Ovary (tissue), 9 donors: Measurements from ENCODE around the gene WDR54. TPM values are rescaled to one million over a fixed set of nuclear protein-coding genes. Genes with fewer than 3 reads are reported as not detected.
"Not testable (repeated sequence)": the region's sequence is repeated elsewhere in the genome, so short reads cannot be mapped to it uniquely, and the experiment has no call there.

ENCODE experiments used
- DNase-seq, 5 donors: peaks; one replicate each; pipeline ENCODE4 v3.0.0-alpha.2; 2019 to 2020
- H3K27ac ChIP-seq, 2 donors: fragments of 200-600 bp; one replicate each; pipeline versions ENCODE4 v1.5.1 to v1.8.0; 2019 to 2022
- H3K27me3 ChIP-seq: fragments of 200-600 bp; one replicate; pipeline ENCODE4 v1.8.0; 2022
- H3K36me3 ChIP-seq: fragments of 200-600 bp; sonication (generic); one replicate; pipeline ENCODE4 v1.5.1; 2019
- H3K4me1 ChIP-seq: one replicate; pipeline ENCODE4 v1.8.1; 2013; ENCODE audit warnings: mild to moderate bottlenecking, moderate library complexity; ENCODE audit not compliant: insufficient read depth
- H3K4me3 ChIP-seq: fragments of 200-600 bp; sonication (generic); one replicate; pipeline ENCODE4 v1.5.1; 2017
- H3K9me3 ChIP-seq, 2 donors: fragments of 200-600 bp in 1 of 2; sonication (generic) in 1 of 2; one replicate each; pipeline versions ENCODE4 v1.5.1 to v1.8.1; 2013 to 2019; ENCODE audit warnings: mild to moderate bottlenecking in 1 of 2, moderate library complexity in 1 of 2
- EP300 ChIP-seq: sonication (generic); formaldehyde crosslinking; IDR thresholded peaks from one replicate; pipeline ENCODE4 v1.6.1; 2017; ENCODE audit warnings: antibody characterized with exemption
- POLR2A ChIP-seq: fragments of 450-650 bp; IDR thresholded peaks from one replicate; pipeline ENCODE4 v1.6.1; 2017; ENCODE audit warnings: antibody characterized with exemption, mild to moderate bottlenecking, moderate library complexity
- WGBS, 3 donors: extraction: QIAGEN DNeasy Blood & Tissue Kit in 1 of 3; methylation state at CpG; one replicate each; pipeline versions ENCODE4 v1.1.5 to v1.1.7; 2013 to 2017; 5-methylcytosine and 5-hydroxymethylcytosine counted together
- intact Hi-C, 4 donors: fragments of 100-400 bp; cut with DNase I; formaldehyde crosslinking; loops; one replicate each; pipeline versions ENCODE4 v1.11.0 to v1.15.1; 2022 to 2023
- polyA plus RNA-seq, 2 donors: library from polyadenylated mRNA; stranded (reverse); fragments of 200-250 nt in 1 of 2; fragments of 350-450 nt in 1 of 2; fragmentation: Illumina TruSeq in 1 of 2; extraction: RNeasy Lipid Tissue Mini Kit (QIAGEN cat#74804) in 1 of 2; gene quantifications; one replicate each; pipeline ENCODE4 v1.2.3, GENCODE V29; 2013 to 2014
- total RNA-seq, 7 donors: library from RNA; depleted of rRNA in 2 of 7; stranded (reverse); fragments of >200 nt in 2 of 7; fragmentation: NEBNext Ultra II Directional in 3 of 7; extraction: Animal tissue kit (Norgen Biotek cat#: 25700) in 3 of 7; gene quantifications; one replicate each; pipeline versions ENCODE4 v1.1.0 to v1.2.4, GENCODE V29; 2016 to 2023
- TF ChIP-seq, protein P1 (sequence below), 3 donors: fragments of 450-650 bp in 2 of 3; fragments of 200-600 bp in 1 of 3; IDR thresholded peaks; one replicate each; pipeline versions ENCODE4 v1.5.1 to v1.8.0; 2016 to 2022; ENCODE audit warnings: antibody characterized with exemption in 3 of 3, mild to moderate bottlenecking in 1 of 3
- donor health status: DM: no; HTN: no; CAD: no; lungs with moderate emphysema.
- donor health status: DM: no; HTN: no; CAD: no.
- donor health status: Bipolar disorder and iron deficiency.
- donor health status: DM: yes; HTN: yes; CAD: no.
- donor health status: DM: no; HTN: no; CAD: no.
- donor health status: DM: yes; HTN: yes; CAD: no.

WDR54 gene
- total and polyA plus RNA-seq, 9 donors: 8.6 to 41.6 (median 16.2) TPM

DNA sequence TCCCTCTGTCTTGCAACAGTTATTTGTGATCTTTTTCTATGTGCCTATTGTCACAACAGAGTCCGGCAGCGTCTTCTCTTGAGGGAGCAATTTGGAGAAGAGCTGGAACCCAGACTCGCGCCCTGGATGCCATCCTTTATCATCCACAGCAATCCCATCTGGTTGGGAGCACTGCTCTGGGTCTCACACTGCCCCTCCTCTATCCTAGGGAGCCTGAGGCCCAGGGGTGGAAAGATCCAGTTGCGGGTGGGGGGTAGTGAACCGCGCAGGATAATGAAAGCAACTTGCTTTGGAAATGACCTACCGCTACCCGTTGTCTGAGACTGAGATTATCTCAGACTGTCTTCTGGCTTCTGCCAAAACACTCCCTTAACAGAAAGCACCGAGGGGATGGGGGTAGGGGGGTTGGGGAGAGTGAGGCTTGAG lies 37.4 kb downstream of the WDR54 start:
- Histone ChIP-seq H3K9me3 (no peaks in the 10 kb centered on the region), H3K27me3 (no peaks in the 10 kb centered on the region), H3K4me3 (peak overlapping the region; percentile 62), H3K27ac (peak overlapping the region in 1 of 2 donors; percentile 56), H3K36me3 (no peaks in the 10 kb centered on the region), H3K4me1 (peaks cover 10% of the 10 kb centered on the region)
- 0 to 1% (median 1%) methylated on average over 10 of the region's 10 CpGs for WGBS, 3 donors
- TF ChIP-seq EP300: no peak
- no peak for TF ChIP-seq POLR2A
- no peak for DNase-seq
- intact Hi-C loops: no loop called here

DNA sequence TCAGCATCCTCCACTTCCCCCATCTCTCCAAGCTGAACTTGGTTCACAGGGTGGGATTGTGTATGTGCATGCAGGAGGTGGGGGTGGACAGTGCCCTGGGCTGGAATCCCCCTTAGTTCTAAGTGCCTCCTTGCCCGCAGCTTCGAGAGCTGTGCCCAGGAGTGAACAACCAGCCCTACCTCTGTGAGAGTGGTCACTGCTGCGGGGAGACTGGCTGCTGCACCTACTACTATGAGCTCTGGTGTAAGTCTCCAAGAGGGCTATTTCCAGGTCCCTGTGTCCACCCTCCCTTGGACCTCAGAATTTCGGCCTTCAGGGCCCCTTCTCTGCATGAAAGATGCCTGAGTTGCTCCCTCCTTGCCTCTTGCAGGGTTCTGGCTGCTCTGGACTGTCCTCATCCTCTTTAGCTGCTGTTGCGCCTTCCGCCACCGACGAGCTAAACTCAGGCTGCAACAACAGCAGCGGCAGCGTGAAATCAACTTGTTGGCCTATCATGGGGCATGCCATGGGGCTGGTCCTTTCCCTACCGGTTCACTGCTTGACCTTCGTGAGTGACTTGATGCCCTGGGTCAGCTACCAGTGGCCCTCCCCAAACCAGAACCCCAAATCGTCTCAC lies 38.1 kb downstream of the WDR54 start:
- H3K27ac ChIP-seq, H3K9me3 ChIP-seq, H3K27me3 ChIP-seq, H3K4me3 ChIP-seq, DNase-seq, H3K36me3 ChIP-seq, intact Hi-C loops: not testable (repeated sequence)
- H3K4me1 ChIP-seq: peaks cover 15% of the 10 kb centered on the region
- WGBS, 3 donors: 68 to 76% (median 69%) methylated on average over 13 of the region's 13 CpGs

DNA sequence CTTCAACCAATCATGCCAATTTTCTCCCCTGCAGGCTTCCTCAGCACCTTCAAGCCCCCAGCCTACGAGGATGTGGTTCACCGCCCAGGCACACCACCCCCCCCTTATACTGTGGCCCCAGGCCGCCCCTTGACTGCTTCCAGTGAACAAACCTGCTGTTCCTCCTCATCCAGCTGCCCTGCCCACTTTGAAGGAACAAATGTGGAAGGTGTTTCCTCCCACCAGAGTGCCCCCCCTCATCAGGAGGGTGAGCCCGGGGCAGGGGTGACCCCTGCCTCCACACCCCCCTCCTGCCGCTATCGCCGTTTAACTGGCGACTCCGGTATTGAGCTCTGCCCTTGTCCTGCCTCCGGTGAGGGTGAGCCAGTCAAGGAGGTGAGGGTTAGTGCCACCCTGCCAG lies 38.7 kb downstream of the WDR54 start:
- H3K9me3 ChIP-seq, H3K27ac ChIP-seq, DNase-seq, H3K36me3 ChIP-seq, intact Hi-C loops, H3K4me3 ChIP-seq, H3K27me3 ChIP-seq: not testable (repeated sequence)
- peaks cover 15% of the 10 kb centered on the region for H3K4me1 ChIP-seq
- 64 to 69% (median 65%) methylated on average over 10 of the region's 10 CpGs for WGBS, 3 donors

DNA sequence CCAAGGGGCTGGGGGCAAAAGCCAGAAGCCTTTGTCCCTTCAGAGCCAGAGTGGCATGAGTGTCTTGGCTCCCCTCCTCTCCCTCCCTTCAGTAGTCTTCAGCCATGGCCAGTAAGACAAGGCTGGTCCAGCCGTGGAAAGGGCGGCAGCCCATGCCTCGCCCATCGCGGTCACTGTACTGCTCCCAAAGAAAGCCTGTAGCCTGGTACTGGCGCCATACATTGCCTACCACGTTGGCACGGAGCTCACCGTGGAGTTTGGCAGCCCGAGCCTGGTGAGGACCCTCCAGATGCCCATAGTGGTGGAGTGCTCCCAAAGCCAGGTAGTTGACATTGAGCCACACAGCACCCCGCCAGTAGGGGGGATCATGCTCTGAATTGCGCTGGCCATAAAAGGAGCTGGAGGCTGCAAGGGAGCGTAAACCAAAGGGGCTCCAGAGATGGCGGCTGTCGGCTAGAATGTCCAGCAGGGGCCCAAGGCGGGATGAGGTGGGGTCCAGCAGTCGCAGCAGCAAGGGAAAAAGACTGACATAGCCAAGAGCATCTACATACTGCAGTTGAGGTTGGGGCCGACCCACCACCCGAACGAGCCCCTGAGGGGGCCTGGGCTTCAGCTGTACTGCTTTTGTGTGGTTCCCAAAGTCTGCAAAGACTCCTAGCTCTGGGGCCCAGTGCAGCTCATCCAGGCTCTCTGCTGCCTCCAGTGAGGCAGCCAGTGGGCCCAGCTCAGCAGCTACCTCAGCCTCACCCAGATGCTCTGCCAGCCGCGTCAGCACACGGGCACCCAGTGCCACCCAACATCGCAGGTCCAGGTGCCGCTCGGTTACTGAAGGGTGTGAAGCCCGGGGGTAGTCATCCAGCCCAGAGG lies 39.9 kb downstream of the WDR54 start:
- peak in 1 of 5 donors; percentile 28 for DNase-seq
- Histone ChIP-seq H3K27me3 (no peaks in the 10 kb centered on the region), H3K9me3 (no peaks in the 10 kb centered on the region), H3K4me1 (peaks cover 11% of the 10 kb centered on the region), H3K4me3 (no peak overlapping the region), H3K36me3 (no peaks in the 10 kb centered on the region), H3K27ac (no peak overlapping the region)
- intact Hi-C loops: no loop called here
- WGBS, 3 donors: 86 to 89% (median 86%) methylated on average over 25 to 27 of the region's 27 CpGs
- TF ChIP-seq POLR2A: no peak
- no peak for TF ChIP-seq EP300
- TF ChIP-seq, protein P1, sequence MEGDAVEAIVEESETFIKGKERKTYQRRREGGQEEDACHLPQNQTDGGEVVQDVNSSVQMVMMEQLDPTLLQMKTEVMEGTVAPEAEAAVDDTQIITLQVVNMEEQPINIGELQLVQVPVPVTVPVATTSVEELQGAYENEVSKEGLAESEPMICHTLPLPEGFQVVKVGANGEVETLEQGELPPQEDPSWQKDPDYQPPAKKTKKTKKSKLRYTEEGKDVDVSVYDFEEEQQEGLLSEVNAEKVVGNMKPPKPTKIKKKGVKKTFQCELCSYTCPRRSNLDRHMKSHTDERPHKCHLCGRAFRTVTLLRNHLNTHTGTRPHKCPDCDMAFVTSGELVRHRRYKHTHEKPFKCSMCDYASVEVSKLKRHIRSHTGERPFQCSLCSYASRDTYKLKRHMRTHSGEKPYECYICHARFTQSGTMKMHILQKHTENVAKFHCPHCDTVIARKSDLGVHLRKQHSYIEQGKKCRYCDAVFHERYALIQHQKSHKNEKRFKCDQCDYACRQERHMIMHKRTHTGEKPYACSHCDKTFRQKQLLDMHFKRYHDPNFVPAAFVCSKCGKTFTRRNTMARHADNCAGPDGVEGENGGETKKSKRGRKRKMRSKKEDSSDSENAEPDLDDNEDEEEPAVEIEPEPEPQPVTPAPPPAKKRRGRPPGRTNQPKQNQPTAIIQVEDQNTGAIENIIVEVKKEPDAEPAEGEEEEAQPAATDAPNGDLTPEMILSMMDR (IDR thresholded peaks at IDR 0.05): no peak

DNA sequence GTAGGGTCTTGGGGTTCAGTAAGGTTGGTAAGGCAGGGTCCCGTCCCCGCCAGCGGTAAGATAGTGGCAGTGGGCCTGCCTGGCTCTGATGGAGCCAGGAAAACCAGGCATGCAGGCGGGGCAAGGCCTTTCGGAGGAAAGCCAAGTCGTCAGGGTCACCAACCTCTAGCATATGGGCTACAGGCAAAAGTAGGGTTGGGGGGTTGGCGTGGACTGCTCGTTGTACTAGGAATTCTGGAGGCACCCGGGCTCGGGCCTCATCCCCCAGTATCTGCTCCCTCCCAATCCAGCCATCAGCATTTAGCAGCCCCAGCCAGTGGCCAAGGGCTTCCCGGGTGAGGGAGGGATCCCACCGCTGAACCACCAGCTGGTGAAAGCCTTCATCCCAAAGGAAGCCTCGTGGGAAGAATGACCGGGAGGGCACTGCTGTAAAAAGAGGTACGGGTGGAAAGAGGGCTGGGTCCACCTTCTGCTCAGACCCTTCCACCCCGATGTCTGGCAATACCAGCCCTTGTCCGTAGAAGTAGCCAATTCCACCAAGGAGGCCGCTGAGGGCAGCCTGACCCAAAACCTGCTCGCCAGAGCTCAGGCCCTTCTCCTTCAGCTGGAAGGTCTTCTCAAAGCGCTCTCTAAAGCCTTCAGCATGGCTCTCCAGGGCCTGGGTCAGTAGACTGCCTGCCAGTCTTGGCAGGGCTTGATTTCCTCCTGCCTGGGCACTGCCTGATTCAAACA lies 40.7 kb downstream of the WDR54 start:
- Histone ChIP-seq H3K4me3 (no peak overlapping the region), H3K9me3 (no peaks in the 10 kb centered on the region), H3K27me3 (no peaks in the 10 kb centered on the region), H3K27ac (no peak overlapping the region), H3K36me3 (no peaks in the 10 kb centered on the region), H3K4me1 (peaks cover 9% of the 10 kb centered on the region)
- no peak for DNase-seq
- intact Hi-C loops: no loop called here
- no peak for TF ChIP-seq EP300
- 79 to 85% (median 82%) methylated on average over 20 of the region's 20 CpGs for WGBS, 3 donors

DNA sequence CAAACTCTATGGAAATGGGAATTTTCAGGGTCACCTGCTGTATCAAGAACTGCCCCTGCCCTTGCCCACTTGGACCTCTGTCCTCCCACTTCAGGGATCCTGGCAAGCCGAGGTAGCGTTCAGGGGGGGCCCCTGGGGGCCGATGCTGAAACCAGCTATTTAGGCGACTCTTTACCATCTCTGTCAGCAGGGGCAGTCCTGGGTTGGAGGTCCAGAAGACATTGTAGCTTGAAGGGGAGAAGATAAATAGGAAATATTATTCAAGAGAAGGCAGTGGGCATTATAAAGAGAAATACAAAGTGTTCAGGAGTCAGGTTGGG lies 41.2 kb downstream of the WDR54 start:
- Histone ChIP-seq H3K27ac (no peak overlapping the region), H3K4me1 (peaks cover 9% of the 10 kb centered on the region), H3K27me3 (no peaks in the 10 kb centered on the region), H3K9me3 (no peaks in the 10 kb centered on the region), H3K36me3 (no peaks in the 10 kb centered on the region), H3K4me3 (no peak overlapping the region)
- TF ChIP-seq POLR2A (no peak), EP300 (no peak)
- TF ChIP-seq, protein P1 (IDR thresholded peaks at IDR 0.05): no peak
- WGBS, 3 donors: 78 to 83% (median 79%) methylated on average over 4 of the region's 4 CpGs
- DNase-seq: no peak
- intact Hi-C loops: no loop called here
